ENCODE measurements around the gene CDC20B.

The CDC20B gene

GRCh38 chr5:55188656-55189540, 15.9 kb upstream of the CDC20B start:
- Histone ChIP-seq H3K27ac (replicated peaks) (no peak overlapping the region), H3K4me3 (replicated peaks; ENCODE audit: insufficient read depth, low read length) (no peak overlapping the region), H3K27me3 (ENCODE audit: insufficient read depth, poor library complexity, severe bottlenecking) (no peaks in the 10 kb centered on the region)
- TF ChIP-seq REST (IDR thresholded peaks at IDR 0.05; ENCODE audit: insufficient replicate concordance, low read depth), result no peak
- no peak for TF ChIP-seq GABPA (IDR thresholded peaks at IDR 0.05; ENCODE audit: low read depth)
- TF ChIP-seq POLR2AphosphoS5 (IDR thresholded peaks at IDR 0.05; ENCODE audit: low read depth), result no peak
- TF ChIP-seq CTCF (IDR thresholded peaks at IDR 0.05; ENCODE audit: insufficient read depth, low read length), result no peak
- TF ChIP-seq SPI1 (IDR thresholded peaks at IDR 0.05; ENCODE audit: borderline replicate concordance, low read depth), result no peak
- DNase-seq (ENCODE audit: low read depth in 1 of 2, low spot score in 1 of 2), result no peak

GRCh38 chr5:55187370-55187769, 14.4 kb upstream of the CDC20B start:
- H3K27ac ChIP-seq (replicated peaks), result no peak overlapping the region
- TF ChIP-seq SPI1 (IDR thresholded peaks at IDR 0.05; ENCODE audit: borderline replicate concordance, low read depth) (no peak), CTCF (IDR thresholded peaks at IDR 0.05; ENCODE audit: insufficient read depth, low read length) (no peak), POLR2AphosphoS5 (IDR thresholded peaks at IDR 0.05; ENCODE audit: low read depth) (no peak), GABPA (IDR thresholded peaks at IDR 0.05; ENCODE audit: low read depth) (no peak), REST (IDR thresholded peaks at IDR 0.05; ENCODE audit: insufficient replicate concordance, low read depth) (no peak)
- no peak overlapping the region for H3K4me3 ChIP-seq (replicated peaks; ENCODE audit: insufficient read depth, low read length)
- no peaks in the 10 kb centered on the region for H3K27me3 ChIP-seq (ENCODE audit: insufficient read depth, poor library complexity, severe bottlenecking)
- no peak for DNase-seq (ENCODE audit: low read depth in 1 of 2, low spot score in 1 of 2)

GRCh38 chr5:55180016-55180415, 7.0 kb upstream of the CDC20B start:
- TF ChIP-seq SPI1 (IDR thresholded peaks at IDR 0.05; ENCODE audit: borderline replicate concordance, low read depth), result no peak
- TF ChIP-seq CTCF (IDR thresholded peaks at IDR 0.05; ENCODE audit: insufficient read depth, low read length), result no peak
- TF ChIP-seq REST (IDR thresholded peaks at IDR 0.05; ENCODE audit: insufficient replicate concordance, low read depth), result no peak
- TF ChIP-seq GABPA (IDR thresholded peaks at IDR 0.05; ENCODE audit: low read depth), result no peak
- no peak for TF ChIP-seq POLR2AphosphoS5 (IDR thresholded peaks at IDR 0.05; ENCODE audit: low read depth)
- no peak overlapping the region for H3K27ac ChIP-seq (replicated peaks)
- DNase-seq (ENCODE audit: low read depth in 1 of 2, low spot score in 1 of 2), result no peak
- no peak overlapping the region for H3K4me3 ChIP-seq (replicated peaks; ENCODE audit: insufficient read depth, low read length)
- peaks cover 2% of the 10 kb centered on the region for H3K27me3 ChIP-seq (ENCODE audit: insufficient read depth, poor library complexity, severe bottlenecking)
